Body of pancreas (tissue), 4 donors: ENCODE data around the gene CNOT10.
"Not testable (repeated sequence)": the region's sequence is repeated elsewhere in the genome, so short reads cannot be mapped to it uniquely, and the experiment has no call there.

Experiments
- CTCF ChIP-seq, 7 experiments: fragments of 450-650 bp in 4 of 7; fragments of 200-600 bp in 3 of 7; sonication (generic) in 3 of 7; IDR thresholded peaks; one replicate each; pipeline ENCODE4 v1.5.1; 2016 to 2019; ENCODE audit warnings: antibody characterized with exemption in 7 of 7
- POLR2A ChIP-seq, 3 donors: fragments of 450-650 bp; IDR thresholded peaks; one replicate each; pipeline ENCODE4 v1.6.1; 2016; ENCODE audit warnings: antibody characterized with exemption in 3 of 3, mild to moderate bottlenecking in 2 of 3

GRCh38 chr3:32669226-32669625, 15.8 kb upstream of the CNOT10 start:
- not testable (repeated sequence) for TF ChIP-seq CTCF, POLR2A (IDR thresholded peaks at IDR 0.05)
